ENCODE data around the gene A2M. TPM values are rescaled to one million over a fixed set of nuclear protein-coding genes. Genes with fewer than 3 reads are reported as not detected.

The A2M gene
- total RNA-seq, 2 donors from 2014 or later = 0.66 TPM; not detected in 1

- Mint-ChIP-seq H3K27ac (no peak overlapping the region), H3K9me3 (no peaks in the 10 kb centered on the region), H3K36me3 (ENCODE audit: low read depth) (no peaks in the 10 kb centered on the region), H3K4me3 (no peak overlapping the region), H3K4me1 (no peaks in the 10 kb centered on the region), H3K27me3 (ENCODE audit: insufficient read depth) (peaks cover 3% of the 10 kb centered on the region)
- no peak overlapping the region for H3K4me3 ChIP-seq (ENCODE audit: low read length)
- DNase-seq = no peak
- no peak overlapping the region for H3K27ac ChIP-seq (ENCODE audit: low read depth, low read length)
- H3K4me1 ChIP-seq (ENCODE audit: control insufficient read depth, insufficient read depth, low read length) = no peaks in the 10 kb centered on the region
- H3K36me3 ChIP-seq (ENCODE audit: control insufficient read depth, insufficient read depth, low read length) = no peaks in the 10 kb centered on the region
- no peaks in the 10 kb centered on the region for H3K9me3 ChIP-seq (ENCODE audit: control insufficient read depth, low read length)
- no peak for TF ChIP-seq CTCF (conservative IDR thresholded peaks at IDR 0.05)
- no peaks in the 10 kb centered on the region for H3K27me3 ChIP-seq (ENCODE audit: control insufficient read depth, insufficient read depth, low read length, poor library complexity, severe bottlenecking)
- no peak overlapping the region for H3K9ac ChIP-seq (ENCODE audit: extremely low read depth, low read length, poor library complexity, severe bottlenecking)
- WGBS, 2 experiments (ENCODE audit: insufficient coverage in 1 of 2, insufficient read length in 1 of 2) = 95% methylated on average over 2 of the region's 2 CpGs; no CpG with 5 or more reads in 1 of the 2 experiments
These were observed 19.0 kb downstream of the A2M start for GRCh38 chr12:9096563-9097176.

- Histone ChIP-seq H3K27me3 (ENCODE audit: control insufficient read depth, insufficient read depth, low read length, poor library complexity, severe bottlenecking) (no peaks in the 10 kb centered on the region), H3K36me3 (ENCODE audit: control insufficient read depth, insufficient read depth, low read length) (no peaks in the 10 kb centered on the region), H3K4me1 (ENCODE audit: control insufficient read depth, insufficient read depth, low read length) (no peaks in the 10 kb centered on the region), H3K4me3 (ENCODE audit: low read length) (no peak overlapping the region), H3K9ac (ENCODE audit: extremely low read depth, low read length, poor library complexity, severe bottlenecking) (no peak overlapping the region), H3K9me3 (ENCODE audit: control insufficient read depth, low read length) (no peaks in the 10 kb centered on the region), H3K27ac (ENCODE audit: low read depth, low read length) (no peak overlapping the region)
- Mint-ChIP-seq H3K9me3 (no peaks in the 10 kb centered on the region), H3K4me3 (no peak overlapping the region), H3K27me3 (ENCODE audit: insufficient read depth) (no peaks in the 10 kb centered on the region), H3K36me3 (ENCODE audit: low read depth) (no peaks in the 10 kb centered on the region), H3K4me1 (no peaks in the 10 kb centered on the region), H3K27ac (no peak overlapping the region)
- no peak for TF ChIP-seq CTCF (conservative IDR thresholded peaks at IDR 0.05)
- no peak for DNase-seq
- 93% methylated on average over 2 of the region's 3 CpGs; no CpG with 5 or more reads in 1 of the 2 experiments for WGBS, 2 experiments (ENCODE audit: insufficient coverage in 1 of 2, insufficient read length in 1 of 2)
These were observed 20.4 kb downstream of the A2M start for GRCh38 chr12:9095322-9095721.

GRCh38 chr12:9094512-9095206, 21.1 kb downstream of the A2M start:
- WGBS, 2 experiments (ENCODE audit: insufficient coverage in 1 of 2, insufficient read length in 1 of 2) = 80 to 100% methylated on average over 1 to 2 of the region's 3 CpGs
- Mint-ChIP-seq H3K27me3 (ENCODE audit: insufficient read depth) (no peaks in the 10 kb centered on the region), H3K27ac (no peak overlapping the region), H3K4me3 (no peak overlapping the region), H3K9me3 (no peaks in the 10 kb centered on the region), H3K4me1 (no peaks in the 10 kb centered on the region), H3K36me3 (ENCODE audit: low read depth) (no peaks in the 10 kb centered on the region)
- no peaks in the 10 kb centered on the region for H3K36me3 ChIP-seq (ENCODE audit: control insufficient read depth, insufficient read depth, low read length)
- no peaks in the 10 kb centered on the region for H3K9me3 ChIP-seq (ENCODE audit: control insufficient read depth, low read length)
- no peaks in the 10 kb centered on the region for H3K4me1 ChIP-seq (ENCODE audit: control insufficient read depth, insufficient read depth, low read length)
- H3K9ac ChIP-seq (ENCODE audit: extremely low read depth, low read length, poor library complexity, severe bottlenecking) = no peak overlapping the region
- TF ChIP-seq CTCF (conservative IDR thresholded peaks at IDR 0.05) = no peak
- no peak for DNase-seq
- H3K4me3 ChIP-seq (ENCODE audit: low read length) = no peak overlapping the region
- H3K27me3 ChIP-seq (ENCODE audit: control insufficient read depth, insufficient read depth, low read length, poor library complexity, severe bottlenecking) = no peaks in the 10 kb centered on the region
- no peak overlapping the region for H3K27ac ChIP-seq (ENCODE audit: low read depth, low read length)

All from endodermal cell (in vitro differentiated cells).